Cardiac muscle cell (in vitro differentiated cells and primary cell): Measurements from ENCODE around the gene LSMEM2. TPM values are rescaled to one million over a fixed set of nuclear protein-coding genes. Genes with fewer than 3 reads are reported as not detected.

Experiments used
- DNase-seq, 2 donors: peaks; one replicate each; pipeline versions ENCODE4 v3.0.0 to v3.0.0-alpha.2; 2010 to 2017; ENCODE audit warnings: low read depth in 1 of 2, low spot score in 1 of 2
- H3K27ac ChIP-seq: fragments of 200-600 bp; sonication (generic); 2 replicates; pipeline ENCODE4 v1.5.1; 2016
- H3K27me3 ChIP-seq: fragments of 200-600 bp; sonication (generic); 2 replicates; pipeline ENCODE4 v1.6.0; 2016; ENCODE audit warnings: control low read depth
- H3K36me3 ChIP-seq: fragments of 200-600 bp; sonication (generic); 2 replicates; pipeline ENCODE4 v1.5.1; 2016; ENCODE audit warnings: control low read depth
- H3K4me1 ChIP-seq: fragments of 200-600 bp; sonication (generic); 2 replicates; pipeline ENCODE4 v1.8.1; 2017; ENCODE audit warnings: low read depth, mild to moderate bottlenecking, mixed run types
- H3K4me3 ChIP-seq: fragments of 200-600 bp; sonication (generic); 2 replicates; pipeline ENCODE4 v1.5.1; 2016; ENCODE audit warnings: mild to moderate bottlenecking
- H3K9me3 ChIP-seq: fragments of 200-600 bp; sonication (generic); 2 replicates; pipeline ENCODE4 v1.5.1; 2017; ENCODE audit warnings: low read depth, mild to moderate bottlenecking, control low read depth
- CTCF ChIP-seq: IDR thresholded peaks from 2 replicates; pipeline ENCODE4 v1.5.1; 2012; ENCODE audit warnings: low read depth, mild to moderate bottlenecking, low read length
- polyA plus RNA-seq: library from polyadenylated mRNA; unstranded; fragments of >200 nt; fragmentation: Nextera tagmentation; extraction: Ambion mirVana; gene quantifications from 2 replicates; pipeline ENCODE4 v1.2.1, GENCODE V29; 2016
- total RNA-seq: library from RNA; depleted of rRNA; stranded (reverse); fragments of >200 nt; gene quantifications from 2 replicates; pipeline ENCODE4 v1.2.3, GENCODE V29; 2016

The LSMEM2 gene
- total RNA-seq (26.4 and 29.2 TPM in 2 replicates), polyA plus RNA-seq (16.4 and 18.1 TPM in 2 replicates)

GRCh38 chr3:50278880-50279224 is at the start of gene LSMEM2:
Gene LSMEM2 (plus strand): TSS chr3:50279087. CDS start chr3:50279114, 27 bp downstream.
- peak in 1 of 2 donors; percentile 61 for DNase-seq
- Histone ChIP-seq H3K4me3 (no peak within 1 kb of the TSS), H3K36me3 (no peaks in the 10 kb centered on the region), H3K27ac (peak within 1 kb of the TSS; percentile 76), H3K9me3 (no peaks in the 10 kb centered on the region), H3K4me1 (peaks cover 14% of the 10 kb centered on the region), H3K27me3 (peaks cover 26% of the 10 kb centered on the region)
- TF ChIP-seq CTCF, result no peak

- no peak for TF ChIP-seq CTCF
- Histone ChIP-seq H3K27ac (no peak overlapping the region), H3K9me3 (no peaks in the 10 kb centered on the region), H3K27me3 (no peaks in the 10 kb centered on the region), H3K36me3 (no peaks in the 10 kb centered on the region), H3K4me3 (no peak overlapping the region), H3K4me1 (peaks cover 21% of the 10 kb centered on the region)
- DNase-seq, result no peak
Observed at GRCh38 chr3:50229490-50229889, 49.4 kb upstream of the LSMEM2 start.

- H3K36me3 ChIP-seq, result no peaks in the 10 kb centered on the region
- H3K4me1 ChIP-seq, result peaks cover 24% of the 10 kb centered on the region
- no peak for DNase-seq
- H3K27ac ChIP-seq, result no peak overlapping the region
- no peaks in the 10 kb centered on the region for H3K9me3 ChIP-seq
- no peak for TF ChIP-seq CTCF
- H3K27me3 ChIP-seq, result no peaks in the 10 kb centered on the region
- no peak overlapping the region for H3K4me3 ChIP-seq
Observed at GRCh38 chr3:50230104-50230793, 48.6 kb upstream of the LSMEM2 start.

- Histone ChIP-seq H3K36me3 (no peaks in the 10 kb centered on the region), H3K27me3 (no peaks in the 10 kb centered on the region), H3K4me1 (peaks cover 27% of the 10 kb centered on the region), H3K9me3 (no peaks in the 10 kb centered on the region), H3K27ac (no peak overlapping the region), H3K4me3 (no peak overlapping the region)
- DNase-seq, result no peak
- TF ChIP-seq CTCF, result no peak
Observed at GRCh38 chr3:50230794-50231125, 48.1 kb upstream of the LSMEM2 start.

GRCh38 chr3:50231581-50231980 is 47.3 kb upstream of the LSMEM2 start:
- DNase-seq, result no peak
- H3K4me1 ChIP-seq, result peaks cover 27% of the 10 kb centered on the region
- H3K9me3 ChIP-seq, result no peaks in the 10 kb centered on the region
- no peak for TF ChIP-seq CTCF
- no peaks in the 10 kb centered on the region for H3K36me3 ChIP-seq
- no peak overlapping the region for H3K27ac ChIP-seq
- H3K4me3 ChIP-seq, result no peak overlapping the region
- no peaks in the 10 kb centered on the region for H3K27me3 ChIP-seq
